Lower lobe of right lung (tissue), 2 donors: ENCODE data around the gene ECPAS. TPM values are rescaled to one million over a fixed set of nuclear protein-coding genes. Genes with fewer than 3 reads are reported as not detected.
"Not testable (repeated sequence)": the region's sequence is repeated elsewhere in the genome, so short reads cannot be mapped to it uniquely, and the experiment has no call there.

Experiments
- ATAC-seq, 2 donors: fragments of 200-7000 bp; cut with Tn5 transposase; one replicate each; pipeline ENCODE4 v1.9.1; 2020 to 2022; ENCODE audit warnings: mild to moderate bottlenecking in 2 of 2, moderate library complexity in 2 of 2
- DNase-seq: peaks from one replicate; pipeline ENCODE4 v3.0.0-alpha.2; 2020
- H3K27ac ChIP-seq: fragments of 200-600 bp; one replicate; pipeline ENCODE4 v1.8.0; 2022
- H3K27me3 ChIP-seq: fragments of 200-600 bp; one replicate; pipeline ENCODE4 v1.8.0; 2022; ENCODE audit warnings: low read depth
- H3K36me3 ChIP-seq: fragments of 200-600 bp; one replicate; pipeline ENCODE4 v1.8.0; 2022; ENCODE audit warnings: mild to moderate bottlenecking
- H3K4me1 ChIP-seq: fragments of 200-600 bp; one replicate; pipeline ENCODE4 v1.8.0; 2022
- H3K4me3 ChIP-seq: fragments of 200-600 bp; one replicate; pipeline ENCODE4 v1.8.0; 2022; ENCODE audit warnings: mild to moderate bottlenecking
- H3K9me3 ChIP-seq: fragments of 200-600 bp; one replicate; pipeline ENCODE4 v1.8.0; 2022
- CTCF ChIP-seq: fragments of 200-600 bp; IDR thresholded peaks from one replicate; pipeline ENCODE4 v1.8.0; 2022; ENCODE audit warnings: antibody characterized with exemption, mild to moderate bottlenecking
- intact Hi-C: fragments of 100-400 bp; cut with DNase I; formaldehyde crosslinking; loops from one replicate; pipeline ENCODE4 v1.11.0; 2022
- total RNA-seq: library from RNA; stranded (reverse); fragmentation: NEBNext Ultra II Directional; extraction: Animal tissue kit (Norgen Biotek cat#: 25700); gene quantifications from one replicate; pipeline ENCODE4 v1.2.1, GENCODE V29; 2021
- donor health status: DM: no; HTN: yes; CAD: no; lungs with severe emphysema.

The ECPAS gene
- total RNA-seq, 1 donor from 2014 or later: 97.1 TPM

- no peak for TF ChIP-seq CTCF
- H3K4me3 ChIP-seq: no peak overlapping the region
- H3K27me3 ChIP-seq: no peaks in the 10 kb centered on the region
- intact Hi-C loops: no loop called here
- H3K36me3 ChIP-seq: no peaks in the 10 kb centered on the region
- peaks cover 4% of the 10 kb centered on the region for H3K4me1 ChIP-seq
- H3K27ac ChIP-seq: no peak overlapping the region
- no peak for DNase-seq
- ATAC-seq: peak in 1 of 2 donors; percentile 54
- H3K9me3 ChIP-seq: no peaks in the 10 kb centered on the region
These were observed 134.4 kb downstream of the ECPAS start for GRCh38 chr9:111349766-111350165.

- no peaks in the 10 kb centered on the region for H3K36me3 ChIP-seq
- intact Hi-C loops: no loop called here
- no peak for DNase-seq
- TF ChIP-seq CTCF: no peak
- H3K4me3 ChIP-seq: no peak overlapping the region
- no peaks in the 10 kb centered on the region for H3K27me3 ChIP-seq
- peak; percentile 48 to 82 for ATAC-seq
- H3K9me3 ChIP-seq: no peaks in the 10 kb centered on the region
- peaks cover 4% of the 10 kb centered on the region for H3K4me1 ChIP-seq
- H3K27ac ChIP-seq: no peak overlapping the region
These were observed 135.3 kb downstream of the ECPAS start for GRCh38 chr9:111348821-111349271.

- ATAC-seq, H3K4me1 ChIP-seq, H3K4me3 ChIP-seq, H3K27me3 ChIP-seq, H3K27ac ChIP-seq, DNase-seq, H3K36me3 ChIP-seq, H3K9me3 ChIP-seq, intact Hi-C loops: not testable (repeated sequence)
These were observed 149.8 kb downstream of the ECPAS start for GRCh38 chr9:111334318-111334863.

DNA sequence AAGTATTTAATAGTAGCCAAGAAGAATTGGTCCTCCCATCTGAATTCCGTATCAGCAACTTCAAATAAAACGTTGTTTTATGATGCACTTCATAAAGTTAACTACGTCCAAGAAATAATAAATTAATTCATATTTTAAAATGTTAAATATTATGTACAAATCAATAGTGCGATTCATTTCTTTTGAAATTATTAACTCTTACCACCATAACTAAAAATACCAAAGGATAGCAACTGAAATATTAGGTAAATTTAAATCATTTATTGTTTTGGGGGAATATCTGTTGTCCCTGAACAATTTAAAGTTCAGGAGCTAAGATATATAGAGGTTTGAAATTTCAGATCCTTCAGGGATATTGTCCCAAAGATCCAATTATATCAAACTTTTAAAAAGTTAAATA is 154.1 kb downstream of the ECPAS start, which contains the start of gene OR2K2:
Gene OR2K2, minus strand, starts transcription at position 101 of the 400 bp plus-strand sequence. CDS start 1,791 bp downstream, outside the sequence.
- intact Hi-C loops: no loop called here
- DNase-seq: no peak
- no peak for TF ChIP-seq CTCF

GRCh38 chr9:111320631-111321030 is 163.6 kb downstream of the ECPAS start:
- intact Hi-C loops: no loop called here
- H3K9me3 ChIP-seq: no peaks in the 10 kb centered on the region
- H3K27me3 ChIP-seq: no peaks in the 10 kb centered on the region
- DNase-seq: no peak
- H3K4me1 ChIP-seq: no peaks in the 10 kb centered on the region
- ATAC-seq: no peak
- no peak for TF ChIP-seq CTCF
- no peak overlapping the region for H3K27ac ChIP-seq
- H3K4me3 ChIP-seq: no peak overlapping the region
- no peaks in the 10 kb centered on the region for H3K36me3 ChIP-seq

More for the DNA sequence above, 154.1 kb downstream of the ECPAS start, which contains the start of gene OR2K2:
- ATAC-seq: no peak
- no peak within 1 kb of the TSS for H3K4me3 ChIP-seq
- H3K9me3 ChIP-seq: no peaks in the 10 kb centered on the region
- H3K4me1 ChIP-seq: no peaks in the 10 kb centered on the region
- H3K27ac ChIP-seq: no peak within 1 kb of the TSS
- no peaks in the 10 kb centered on the region for H3K36me3 ChIP-seq
- H3K27me3 ChIP-seq: no peaks in the 10 kb centered on the region

DNA sequence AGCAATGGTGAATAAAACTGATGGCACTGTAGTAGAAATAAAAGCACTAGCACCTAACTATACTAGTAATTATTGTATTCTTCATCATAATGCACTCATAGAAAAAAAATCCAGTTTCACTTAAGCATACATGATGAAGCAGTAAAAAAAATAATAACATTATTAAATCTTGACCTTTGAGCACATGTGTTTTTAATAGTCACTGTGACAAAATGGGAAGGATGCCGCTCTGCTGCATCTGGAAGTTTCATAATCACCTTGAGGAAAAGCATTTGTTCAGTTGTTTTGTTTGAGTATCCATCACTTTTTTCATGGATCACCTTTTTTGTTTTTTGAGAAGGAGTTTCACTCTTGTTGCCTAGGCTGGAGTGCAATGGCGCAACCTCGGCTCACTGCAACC is 167.4 kb downstream of the ECPAS start:
- no peaks in the 10 kb centered on the region for H3K27me3 ChIP-seq
- no peak for DNase-seq
- no peaks in the 10 kb centered on the region for H3K36me3 ChIP-seq
- no peak for TF ChIP-seq CTCF
- H3K9me3 ChIP-seq: no peaks in the 10 kb centered on the region
- no peak overlapping the region for H3K4me3 ChIP-seq
- intact Hi-C loops: no loop called here
- no peaks in the 10 kb centered on the region for H3K4me1 ChIP-seq
- no peak for ATAC-seq
- no peak overlapping the region for H3K27ac ChIP-seq

Other genes starting within 250 kb of the ECPAS start
- not detected for gene OR2K2, start 154.2 kb downstream of the ECPAS start, total RNA-seq
- 5.1 TPM for gene ZNF483, start 40.8 kb upstream of the ECPAS start, total RNA-seq
- gene PTGR1, start 115.3 kb upstream of the ECPAS start, total RNA-seq: 42.7 TPM
- 4.7 TPM for gene DNAJC25, start 147.0 kb upstream of the ECPAS start, total RNA-seq
- gene GNG10, start 177.2 kb upstream of the ECPAS start, total RNA-seq: 50.0 TPM